ELR (cell line): ENCODE data around the gene EIPR1.
"Not testable (repeated sequence)": the region's sequence is repeated elsewhere in the genome, so short reads cannot be mapped to it uniquely, and the experiment has no call there.

Experiments
- DNase-seq: peaks from one replicate; pipeline ENCODE4 v3.0.0-alpha.2; 2015; ENCODE audit warnings: low read depth

Gene EIPR1

DNA sequence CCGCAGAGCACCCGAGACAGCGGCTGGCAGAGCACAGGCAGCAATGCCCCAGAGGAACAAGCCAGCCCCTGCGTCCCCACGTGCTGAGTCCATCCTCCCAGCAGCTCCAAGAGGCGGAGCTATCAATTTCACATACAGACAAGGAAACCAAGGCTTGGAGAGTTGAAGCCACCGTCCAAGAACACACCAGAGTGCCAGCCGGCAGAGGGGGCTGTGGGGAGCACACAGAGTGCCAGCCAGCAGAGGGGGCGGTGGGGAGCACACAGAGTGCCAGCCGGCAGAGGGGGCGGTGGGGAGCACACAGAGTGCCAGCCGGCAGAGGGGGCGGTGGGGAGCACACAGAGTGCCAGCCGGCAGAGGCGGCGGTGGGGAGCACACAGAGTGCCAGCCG lies 91.0 kb downstream of the EIPR1 start:
- not testable (repeated sequence) for DNase-seq

DNA sequence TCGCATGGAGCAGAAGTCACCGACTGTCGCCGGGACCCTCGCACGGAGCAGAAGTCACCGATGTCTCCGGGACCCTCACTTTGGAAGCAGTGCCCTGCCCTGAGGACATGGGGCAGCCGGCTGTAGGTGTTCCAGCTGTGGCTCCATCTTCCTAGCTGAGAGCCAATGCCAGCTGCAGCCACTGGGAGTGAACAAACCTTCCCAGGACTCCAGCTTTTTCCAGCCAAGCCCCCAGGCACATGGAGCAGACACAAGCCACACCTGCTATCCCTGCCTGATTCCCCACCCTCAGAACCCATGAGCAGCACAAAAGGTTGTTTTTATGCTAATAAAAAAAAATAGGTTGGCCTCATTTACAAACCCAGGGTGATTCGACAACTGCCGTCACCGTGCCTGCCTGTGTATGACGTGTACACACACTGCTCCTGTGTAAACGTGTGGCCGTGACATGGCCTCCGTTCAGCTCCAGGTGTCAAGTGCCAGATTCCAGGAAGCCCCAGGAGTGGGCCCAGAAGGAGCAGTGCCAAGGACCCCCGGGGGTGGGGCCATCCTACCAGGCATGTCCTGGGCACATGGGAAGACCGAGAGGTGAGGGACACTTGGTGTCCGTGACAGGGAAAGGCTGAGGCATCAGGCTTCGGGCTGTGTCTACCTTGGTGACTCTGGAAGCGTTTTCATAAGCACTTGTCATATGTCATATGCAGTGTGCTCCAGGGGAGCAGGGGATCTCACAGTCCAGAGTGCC lies 91.5 kb downstream of the EIPR1 start:
- no peak for DNase-seq

DNA sequence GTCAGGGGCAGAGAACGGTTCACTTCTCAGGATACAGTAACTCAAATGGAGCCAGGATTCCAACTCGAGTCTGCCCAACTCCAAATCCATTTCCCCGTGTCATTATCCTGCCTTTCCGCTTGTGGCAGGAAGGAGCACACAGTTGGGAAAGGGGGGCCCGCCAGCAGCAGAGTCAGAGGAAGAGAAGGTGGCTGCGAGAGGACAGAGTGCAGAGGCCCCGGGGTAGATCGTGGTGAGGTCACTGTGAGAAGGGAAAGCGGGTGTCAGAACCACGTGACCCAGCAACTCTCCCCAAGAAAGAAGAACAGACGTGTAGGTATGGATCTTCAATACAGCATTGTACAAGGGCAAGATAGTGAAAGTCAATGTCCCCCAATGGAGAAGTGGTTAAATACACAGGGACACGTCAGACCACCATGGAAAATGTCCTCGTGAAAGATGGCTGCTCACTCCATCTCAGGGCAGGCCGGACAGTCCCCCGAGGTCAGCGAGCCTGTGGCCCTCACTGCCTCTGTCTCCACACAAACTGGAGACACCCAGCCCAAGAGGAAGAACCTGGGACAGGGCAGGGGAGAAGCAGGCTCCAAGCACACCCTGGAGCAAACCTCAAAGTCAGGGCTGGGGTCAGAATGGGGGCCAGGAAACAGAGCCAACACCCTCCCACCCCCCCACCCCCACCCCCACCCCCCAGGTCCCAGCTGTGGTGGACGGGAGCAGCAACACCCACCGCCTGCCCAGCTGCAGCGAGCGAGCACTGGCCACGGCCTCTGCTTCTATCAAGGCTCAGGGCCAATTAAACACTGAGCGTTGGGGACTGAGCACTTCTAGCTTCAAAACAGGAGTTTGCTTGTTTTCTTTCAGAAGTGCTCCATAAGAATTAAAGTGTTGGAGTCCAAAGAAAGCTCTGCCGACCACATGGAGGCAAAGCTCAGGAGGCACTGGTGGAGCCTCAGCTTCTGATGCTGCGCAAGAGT lies 92.7 kb downstream of the EIPR1 start:
- no peak for DNase-seq

DNA sequence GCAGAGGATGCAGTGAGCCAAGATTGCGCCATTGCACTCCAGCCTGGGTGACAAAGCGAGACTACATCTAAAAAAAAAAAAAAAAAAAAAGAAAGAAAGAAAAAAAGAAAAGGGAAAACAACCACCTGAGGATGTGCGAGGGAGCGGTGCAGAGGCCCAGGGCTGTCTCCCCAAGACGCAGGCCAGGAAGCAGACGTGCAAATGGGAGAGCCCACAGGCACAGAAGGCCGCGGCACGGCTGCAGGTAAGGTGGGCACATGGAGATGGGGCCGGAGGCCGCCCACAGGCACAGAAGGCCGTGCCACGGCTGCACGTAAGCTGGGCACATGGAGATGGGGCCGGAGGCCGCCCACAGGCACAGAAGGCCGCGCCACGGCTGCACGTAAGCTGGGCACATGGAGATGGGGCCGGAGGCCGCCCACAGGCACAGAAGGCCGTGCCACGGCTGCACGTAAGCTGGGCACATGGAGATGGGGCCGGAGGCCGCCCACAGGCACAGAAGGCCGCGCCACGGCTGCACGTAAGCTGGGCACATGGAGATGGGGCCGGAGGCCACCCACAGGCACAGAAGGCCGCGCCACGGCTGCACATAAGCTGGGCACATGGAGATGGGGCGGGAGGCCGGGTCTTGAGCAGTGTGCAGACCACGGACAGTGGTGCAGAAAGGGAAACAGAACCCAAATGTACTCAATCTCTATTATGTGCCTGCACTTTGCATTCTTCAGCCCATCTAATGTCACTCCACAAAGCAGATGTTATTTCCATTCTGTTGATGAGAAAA lies 93.6 kb downstream of the EIPR1 start:
- DNase-seq: not testable (repeated sequence)

DNA sequence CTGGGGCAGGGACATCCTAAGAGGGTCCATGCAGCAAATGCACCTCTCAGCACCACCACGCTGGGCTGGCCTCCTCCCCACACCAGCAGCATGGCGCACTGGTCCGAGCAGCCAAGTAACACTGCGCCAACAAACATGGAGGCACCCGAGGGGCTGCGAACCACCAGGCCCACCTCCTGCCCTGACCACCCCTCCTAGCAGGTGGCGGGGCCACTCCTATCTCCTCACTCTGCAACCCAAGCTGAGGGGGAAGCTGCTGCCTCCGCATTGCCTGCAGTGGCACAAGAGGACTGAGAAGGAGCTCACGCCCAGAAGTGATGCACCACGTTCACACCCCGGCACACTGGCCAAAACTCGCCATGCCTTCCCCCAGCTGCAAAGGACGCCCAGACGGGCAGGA lies 94.4 kb downstream of the EIPR1 start:
- no peak for DNase-seq

DNA sequence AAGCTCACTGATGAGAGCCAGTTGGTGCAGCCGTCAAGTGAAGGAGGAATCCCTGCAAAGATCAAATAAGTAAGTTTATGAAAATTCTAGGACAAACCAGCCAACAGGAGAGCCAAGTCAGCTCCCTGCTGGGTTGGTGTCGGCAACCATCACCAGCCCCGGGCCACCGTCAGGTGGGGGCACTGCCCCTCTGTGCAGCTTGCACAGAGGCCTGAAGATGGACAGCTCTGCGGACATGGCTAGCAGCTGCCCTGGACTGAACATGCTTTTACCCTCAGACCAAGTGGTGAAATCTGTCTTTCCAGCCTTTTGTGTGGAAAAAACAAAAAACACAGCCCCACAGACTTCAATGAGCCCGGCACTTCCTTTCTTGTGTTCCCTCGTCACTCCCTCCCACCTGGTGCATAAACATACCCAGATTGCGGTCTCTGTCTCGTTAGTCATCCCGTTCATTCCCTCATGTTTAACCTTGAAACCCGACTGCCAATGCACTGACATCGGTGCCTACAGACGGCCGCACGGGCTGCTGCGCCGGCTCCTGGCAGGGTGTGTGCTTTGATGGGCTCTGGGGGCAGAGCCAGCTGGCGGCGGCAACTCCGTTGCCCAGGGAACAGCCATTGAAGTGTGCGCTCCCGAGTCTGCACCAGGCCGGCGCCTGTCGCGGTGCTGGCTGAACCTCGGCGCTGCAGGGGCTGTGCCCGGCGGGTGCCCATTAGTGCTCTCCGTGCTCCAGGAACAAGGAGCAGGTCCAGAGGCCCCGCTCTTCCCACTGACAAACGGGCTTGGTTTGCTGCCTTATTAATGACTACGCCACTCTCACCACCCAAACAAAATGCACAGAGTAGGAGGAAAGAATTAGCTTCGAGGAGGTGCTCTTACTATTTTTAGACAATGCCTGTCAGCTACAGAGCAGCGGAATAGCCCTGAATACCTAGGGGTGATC lies 95.3 kb downstream of the EIPR1 start:
- no peak for DNase-seq

DNA sequence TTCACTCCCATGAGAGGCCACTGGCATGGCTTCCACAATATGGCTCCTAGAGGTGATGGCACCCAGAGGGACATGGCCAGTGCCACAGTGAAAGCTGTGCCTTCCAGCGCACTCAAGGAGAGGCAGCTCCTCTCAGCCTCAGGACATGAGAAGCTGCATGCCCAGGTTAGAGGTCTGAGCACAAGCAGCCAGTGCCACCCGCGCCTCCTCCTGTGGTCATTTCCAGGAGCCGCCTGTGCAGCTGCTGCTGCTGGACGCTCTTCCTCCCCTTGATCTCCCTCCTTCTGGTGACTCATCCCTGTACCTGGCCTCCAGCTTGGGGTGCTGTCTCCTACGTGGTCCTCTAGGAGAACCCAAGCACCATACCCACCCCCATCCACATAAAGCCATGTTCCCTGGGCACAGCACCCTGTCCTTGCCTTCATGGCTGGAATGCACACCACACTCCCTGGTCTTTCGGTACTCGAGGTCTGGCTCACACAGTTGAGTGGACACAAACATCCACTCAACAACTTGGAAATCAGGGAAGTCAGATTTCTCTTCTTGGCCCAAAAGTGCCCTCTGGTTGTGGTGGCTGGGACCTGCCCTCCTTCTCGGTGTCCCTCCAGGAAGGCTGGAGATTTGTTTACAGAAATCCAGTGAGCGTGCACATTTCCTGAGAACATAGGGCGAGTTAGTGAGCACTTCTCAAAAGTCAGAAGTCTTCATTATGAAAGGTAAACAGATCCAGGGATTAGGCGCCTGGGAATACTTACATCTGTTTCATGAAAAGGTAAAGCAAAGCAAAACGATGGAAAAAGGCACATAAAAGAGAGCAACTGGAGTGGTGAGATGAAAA lies 96.7 kb downstream of the EIPR1 start:
- DNase-seq: no peak

DNA sequence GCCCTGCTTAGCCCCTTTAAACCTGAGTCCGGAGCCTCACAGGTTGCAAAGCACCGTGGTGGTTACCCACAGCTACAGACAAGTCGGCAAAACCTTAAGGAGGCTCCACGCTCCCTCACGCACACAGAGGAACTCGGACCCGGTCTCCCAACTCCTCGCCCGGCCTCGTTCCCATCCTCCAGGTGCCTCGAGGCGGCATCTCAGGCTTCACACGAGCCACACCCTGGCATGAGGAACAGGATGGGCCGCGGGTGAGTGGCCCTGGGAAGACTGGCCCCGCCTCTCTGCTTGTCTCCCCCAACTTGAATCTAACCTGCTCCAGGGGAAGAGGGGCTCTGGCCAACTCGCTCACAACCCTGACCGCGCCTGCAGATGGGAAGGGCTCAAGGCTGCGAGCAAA lies 97.4 kb downstream of the EIPR1 start:
- no peak for DNase-seq

DNA sequence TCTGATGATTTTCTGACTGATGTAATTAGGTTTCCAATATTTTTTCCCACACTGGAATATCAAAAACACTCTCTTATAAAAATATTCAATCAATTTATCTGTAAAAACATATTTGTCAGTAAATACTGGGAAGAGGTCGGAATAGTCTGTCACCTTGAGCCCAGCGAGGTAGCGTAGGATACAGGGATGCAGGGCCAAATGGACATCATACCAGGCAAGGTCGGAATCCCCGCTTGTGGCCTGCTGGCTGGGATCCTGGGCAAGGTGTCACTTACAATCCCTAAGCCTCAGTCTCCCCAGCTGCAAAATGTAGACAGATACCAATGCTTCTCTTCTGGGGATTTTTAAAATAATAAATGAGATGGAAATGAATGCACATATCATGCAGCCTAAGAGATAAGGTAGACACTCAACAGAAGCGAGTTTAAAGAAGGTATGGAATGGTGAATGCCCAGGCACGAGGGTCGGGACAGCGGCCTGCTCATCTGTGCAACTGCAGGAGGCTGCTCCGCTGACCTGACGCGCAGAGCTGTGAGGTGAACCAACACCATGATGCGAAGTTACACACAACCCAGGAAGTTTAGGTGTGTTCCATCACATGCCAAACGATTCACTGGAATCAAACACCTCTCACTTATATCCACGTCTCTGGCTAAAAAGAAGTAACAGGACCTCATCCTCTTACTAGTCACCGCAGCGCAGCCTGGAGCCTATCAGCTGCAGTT lies 98.2 kb downstream of the EIPR1 start:
- no peak for DNase-seq

DNA sequence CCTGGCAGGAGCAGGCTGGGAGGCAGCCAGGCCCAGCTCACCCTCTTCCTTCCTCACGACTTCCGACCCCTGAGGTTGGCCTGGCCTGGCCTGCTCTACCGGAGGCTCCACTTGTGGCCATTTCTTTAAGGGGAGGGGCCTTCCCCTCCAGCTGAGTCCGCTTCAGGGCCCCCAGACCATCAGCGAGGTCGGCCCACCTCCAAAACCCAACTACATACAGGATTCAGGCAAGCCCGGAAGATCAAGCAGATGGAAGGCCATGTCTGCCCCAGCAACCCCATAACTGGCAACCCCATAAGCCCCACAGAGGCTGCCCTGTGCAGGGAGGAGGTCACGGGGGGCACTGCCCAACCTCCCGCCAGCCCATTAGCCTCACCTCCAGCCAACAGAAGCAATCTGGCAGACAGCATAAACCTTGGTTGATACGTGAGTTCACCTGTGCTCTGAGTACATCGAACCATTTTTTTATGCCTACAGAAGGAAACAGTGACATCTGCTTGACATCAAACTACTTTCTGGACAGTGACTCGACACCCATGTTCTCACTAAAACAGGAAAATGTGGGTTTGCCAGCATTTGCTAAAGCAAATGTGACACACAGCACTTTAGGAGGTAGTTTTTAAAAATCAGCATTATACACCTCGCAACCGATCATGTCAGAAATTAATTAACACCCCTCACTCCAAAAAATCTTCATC lies 98.9 kb downstream of the EIPR1 start:
- no peak for DNase-seq

DNA sequence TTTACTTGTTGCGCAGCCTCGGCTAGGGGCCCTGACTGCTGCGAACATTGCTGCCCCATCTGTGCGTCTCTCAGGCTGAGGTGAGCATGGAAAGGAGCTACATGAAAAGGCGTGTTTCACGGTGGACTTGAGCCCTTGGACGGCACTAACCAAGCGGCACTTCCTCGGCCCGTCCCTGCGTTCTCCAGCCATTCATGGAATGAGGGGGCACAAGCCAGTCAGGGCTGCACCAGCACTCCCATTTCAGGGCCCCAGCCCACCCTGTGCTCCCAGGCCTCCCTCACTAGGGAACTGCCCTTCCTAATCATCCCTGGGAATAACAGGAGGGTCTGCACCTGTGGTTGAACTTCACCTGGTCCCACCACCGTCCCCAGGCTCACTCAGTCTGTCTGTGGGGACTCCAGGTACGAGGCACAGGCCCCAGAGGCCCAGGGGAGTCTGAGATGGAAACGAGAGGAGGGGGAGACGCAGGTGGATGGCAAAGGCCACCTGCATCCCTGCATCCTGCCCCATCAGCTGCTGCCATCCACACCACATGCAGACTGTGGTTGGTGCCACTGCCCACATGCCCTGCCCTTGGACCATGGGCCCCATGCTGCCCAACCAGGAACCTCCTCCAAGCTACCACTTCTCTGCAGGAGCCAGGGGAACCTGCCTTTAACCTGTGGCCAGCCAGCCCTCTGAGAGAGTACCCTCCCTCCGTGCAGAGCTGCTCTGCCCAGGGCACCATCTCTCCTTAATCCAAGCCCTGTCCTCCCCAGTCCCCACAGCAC lies 99.7 kb downstream of the EIPR1 start:
- DNase-seq: no peak

DNA sequence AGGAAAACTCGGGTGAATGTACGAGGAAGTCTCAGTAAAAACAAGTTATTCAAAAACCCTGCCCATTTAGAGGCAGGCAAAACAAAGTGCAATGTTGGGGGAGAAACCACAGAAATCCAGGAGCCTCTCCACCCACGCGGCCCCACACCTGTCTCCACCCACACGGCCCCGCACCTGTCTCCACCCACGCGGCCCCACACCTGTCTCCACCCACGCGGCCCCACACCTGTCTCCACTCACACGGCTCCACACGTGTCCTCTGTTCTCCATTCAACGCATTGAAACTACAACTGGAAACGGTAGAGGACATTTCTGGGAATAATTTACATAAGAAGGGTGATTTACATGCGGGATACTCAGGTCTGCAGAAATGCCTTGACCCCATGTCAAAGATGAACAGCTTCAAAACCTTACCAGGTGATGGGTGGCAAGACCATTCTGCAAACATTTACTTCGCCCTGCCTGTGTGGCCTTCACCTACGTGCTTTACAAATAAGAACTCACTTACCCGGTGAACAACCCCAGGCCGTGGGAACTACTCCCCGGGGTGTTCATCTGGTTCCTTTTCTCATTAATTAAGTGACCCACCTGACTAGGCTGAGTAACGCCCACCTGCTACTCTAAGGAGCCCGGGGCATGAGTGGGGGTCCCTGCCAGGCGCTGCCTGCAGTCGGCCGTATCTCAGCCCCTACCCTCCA lies 100.4 kb downstream of the EIPR1 start:
- no peak for DNase-seq

DNA sequence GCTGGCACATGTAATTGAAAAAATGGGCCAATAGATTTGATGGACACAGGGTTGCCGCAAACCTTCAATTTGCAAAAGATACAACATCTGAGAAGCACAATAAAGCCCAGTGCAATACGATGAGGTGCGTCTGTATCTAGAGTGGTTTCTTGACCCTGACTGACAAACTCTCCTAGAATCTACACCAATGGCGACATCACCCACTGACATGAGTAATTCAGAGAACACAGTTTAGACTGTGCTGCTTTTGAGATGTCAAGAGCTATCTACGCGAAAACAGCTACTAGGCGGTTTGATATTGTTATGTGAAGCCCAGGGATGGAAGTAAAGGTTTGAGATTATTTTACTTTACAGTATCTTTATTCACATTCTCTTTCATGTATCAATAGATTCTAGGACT lies 104.9 kb downstream of the EIPR1 start:
- no peak for DNase-seq

DNA sequence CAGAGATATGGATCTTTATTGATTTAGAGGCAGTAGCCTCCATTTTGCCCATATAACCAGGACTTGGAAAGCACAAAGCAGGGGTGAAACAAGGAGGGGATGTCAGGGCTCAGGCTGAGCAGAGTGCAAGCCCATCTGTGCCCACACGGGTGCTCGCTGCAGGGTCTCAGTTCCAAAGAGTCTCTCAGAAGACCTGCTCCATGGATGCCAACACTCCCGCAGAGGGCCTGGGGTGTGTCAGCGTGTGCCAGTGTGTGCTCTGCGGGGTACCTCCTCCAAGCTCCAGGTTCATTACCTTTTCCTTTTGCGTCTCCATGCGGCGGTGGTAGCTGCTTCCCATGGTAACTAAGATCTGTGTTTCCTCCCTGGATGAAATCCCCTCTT lies 107.5 kb downstream of the EIPR1 start:
- DNase-seq: no peak

DNA sequence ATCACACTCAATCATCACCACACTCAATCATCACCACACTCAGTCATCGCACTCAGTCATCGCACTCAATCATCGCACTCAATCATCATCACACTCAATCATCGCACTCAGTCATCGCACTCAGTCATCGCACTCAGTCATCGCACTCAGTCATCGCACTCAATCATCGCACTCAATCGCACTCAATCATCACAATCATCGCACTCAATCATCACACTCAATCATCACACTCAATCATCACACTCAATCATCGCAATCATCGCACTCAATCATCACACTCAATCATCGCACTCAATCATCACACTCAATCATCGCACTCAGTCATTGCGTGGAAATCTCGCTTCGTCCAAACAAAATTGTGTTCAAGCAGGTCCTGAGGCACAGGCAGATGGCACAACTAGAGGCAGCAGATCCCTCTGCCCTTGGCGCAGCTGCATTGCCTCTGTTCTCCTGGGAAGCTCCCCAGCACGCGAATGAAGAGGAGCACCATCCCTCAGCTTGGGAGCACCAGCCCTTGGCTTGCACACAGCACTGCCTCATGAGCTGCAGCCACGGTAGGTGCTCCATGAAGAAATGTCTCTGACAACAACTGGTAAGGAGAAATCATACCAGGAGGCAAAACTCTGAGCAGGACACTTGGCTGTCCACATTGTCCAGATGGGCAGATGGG lies 108.1 kb downstream of the EIPR1 start:
- no peak for DNase-seq

DNA sequence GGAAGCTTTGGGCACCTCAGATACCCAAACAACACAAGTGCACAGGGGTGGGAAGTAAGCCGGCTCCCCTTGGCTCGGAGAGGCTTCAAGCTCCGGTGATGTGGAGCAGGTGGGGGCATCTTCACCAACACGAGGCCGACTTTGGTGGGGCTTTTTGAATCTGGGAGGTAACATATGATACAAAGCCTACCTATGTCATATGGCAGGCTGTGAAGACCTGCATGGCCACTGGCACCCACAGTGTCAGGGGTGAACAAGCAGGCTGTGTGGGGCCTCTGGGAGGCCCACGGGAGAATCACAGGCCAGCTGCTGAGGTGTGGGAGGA lies 109.0 kb downstream of the EIPR1 start:
- DNase-seq: no peak
